GM12878 (cell line): Measurements from ENCODE around the gene S1PR4. TPM values are rescaled to one million over a fixed set of nuclear protein-coding genes. Genes with fewer than 3 reads are reported as not detected.

Experiments
- ATAC-seq: fragments of 200-7000 bp; cut with Tn5 transposase; 3 replicates; pipeline ENCODE4 v1.9.1; 2020; ENCODE audit warnings: mild to moderate bottlenecking, moderate library complexity
- BruUV-seq: library from RNA; stranded (reverse); fragments of 400-500 nt; replicated peaks from 2 replicates; lab custom pipeline; 2021; lab: Mats Ljungman, UMichigan
- CTCF ChIA-PET: fragments of 300-600 bp; sonication (Branson Sonifier 250); formaldehyde crosslinking; extraction: SDS; loops from one replicate; lab custom pipeline; 2021; ENCODE audit warnings: inconsistent platforms; lab: Yijun Ruan, JAX
- POLR2A ChIA-PET: fragments of 350-600 bp; formaldehyde crosslinking; extraction: SDS; loops from one replicate; lab custom pipeline; 2021; ENCODE audit warnings: inconsistent platforms; lab: Charles Lee
- RAD21 ChIA-PET: fragments of 300-600 bp; sonication (Branson Sonifier 250); formaldehyde crosslinking; loops from one replicate; lab custom pipeline; 2023; ENCODE audit warnings: antibody characterized with exemption; ENCODE audit not compliant: unreplicated experiment; lab: Charles Lee
- SMC1A ChIA-PET: fragments of 300-600 bp; sonication (Branson Sonifier 250); formaldehyde crosslinking; loops from one replicate; lab custom pipeline; 2023; ENCODE audit not compliant: unreplicated experiment, uncharacterized antibody; lab: Charles Lee
- DNase-seq: peaks from one replicate; pipeline ENCODE4 v3.0.0-alpha.2; 2011; ENCODE audit warnings: low read depth, low spot score
- FAIRE-seq: peaks from 3 replicates; lab custom pipeline; 2011; peaks lifted over from hg19 to GRCh38; lab: Jason Lieb, UNC
- H2AFZ ChIP-seq: 2 replicates; pipeline ENCODE4 v1.6.0; 2011; ENCODE audit warnings: low read depth, low read length, control low read depth; ENCODE audit not compliant: control insufficient read depth
- H3K27ac ChIP-seq: 2 replicates; pipeline ENCODE4 v1.5.1; 2011; ENCODE audit warnings: control low read depth; ENCODE audit not compliant: control insufficient read depth, insufficient read depth
- H3K27me3 ChIP-seq, 2 experiments: replicated peaks in 1 of 2; 2 replicates each; pipeline versions ENCODE4 v1.6.0 to v1.6.1; 2011; ENCODE audit warnings: low read length in 1 of 2; ENCODE audit not compliant: control insufficient read depth in 2 of 2, insufficient read depth in 2 of 2
- H3K36me3 ChIP-seq, 2 experiments: 2 replicates each; pipeline ENCODE4 v1.5.1; 2011; ENCODE audit warnings: low read length in 1 of 2; ENCODE audit not compliant: control insufficient read depth in 2 of 2, insufficient read depth in 2 of 2
- H3K4me1 ChIP-seq: 2 replicates; pipeline ENCODE4 v1.6.1; 2011; ENCODE audit warnings: mild to moderate bottlenecking, low read length, moderate library complexity, mixed read lengths; ENCODE audit not compliant: control insufficient read depth, insufficient read depth
- H3K4me2 ChIP-seq: 2 replicates; pipeline ENCODE4 v1.6.0; 2011; ENCODE audit warnings: control low read depth; ENCODE audit not compliant: control insufficient read depth, insufficient read depth
- H3K4me3 ChIP-seq: fragments of 200-600 bp; sonication (generic); 2 replicates; pipeline ENCODE4 v1.5.1; 2016
- H3K79me2 ChIP-seq: 2 replicates; pipeline ENCODE4 v1.6.0; 2011; ENCODE audit warnings: low read length; ENCODE audit not compliant: control insufficient read depth, insufficient read depth
- H3K9ac ChIP-seq: 2 replicates; pipeline ENCODE4 v1.8.0; 2011; ENCODE audit warnings: low read length, control low read depth, mixed read lengths; ENCODE audit not compliant: control insufficient read depth, insufficient read depth
- H3K9me3 ChIP-seq: replicated peaks from 3 replicates; pipeline ENCODE4 v1.5.1; 2011; ENCODE audit warnings: mild to moderate bottlenecking, low read length; ENCODE audit not compliant: control insufficient read depth, insufficient read depth
- H4K20me1 ChIP-seq: 2 replicates; pipeline ENCODE4 v1.6.0; 2011; ENCODE audit not compliant: control insufficient read depth, insufficient read depth
- ASH2L ChIP-seq: fragments of 300-600, 200-600 bp; sonication (generic); IDR thresholded peaks from 2 replicates; pipeline ENCODE4 v1.6.1; 2017; ENCODE audit warnings: low read depth, mild to moderate bottlenecking, borderline replicate concordance
- ATF7 ChIP-seq: fragments of 450-650 bp; IDR thresholded peaks from 2 replicates; pipeline ENCODE4 v1.6.1; 2016; ENCODE audit warnings: low read depth, mild to moderate bottlenecking
- EP300 ChIP-seq, 2 experiments: fragments of 150-350 bp in 1 of 2; IDR thresholded peaks; 2 replicates each; pipeline ENCODE4 v1.6.1; 2011 to 2012; ENCODE audit warnings: low read depth in 2 of 2, low read length in 2 of 2, borderline replicate concordance in 1 of 2, improper control_type of control experiment in 1 of 2, inconsistent platforms in 1 of 2; ENCODE audit not compliant: control insufficient read depth in 1 of 2
- IKZF1 ChIP-seq: fragments of 450-650 bp; conservative IDR thresholded peaks from 2 replicates; pipeline ENCODE4 v1.6.1; 2017; ENCODE audit warnings: antibody characterized with exemption, mild to moderate bottlenecking
- JUNB ChIP-seq: IDR thresholded peaks from 2 replicates; pipeline ENCODE4 v1.6.1; 2016; ENCODE audit warnings: antibody characterized with exemption, mild to moderate bottlenecking
- KLF5 ChIP-seq: fragments of 450-650 bp; IDR thresholded peaks from 2 replicates; pipeline ENCODE4 v1.6.1; 2014; ENCODE audit warnings: mild to moderate bottlenecking; ENCODE audit not compliant: partially characterized antibody
- MEF2B ChIP-seq: fragments of 450-650 bp; IDR thresholded peaks from 2 replicates; pipeline ENCODE4 v1.6.1; 2018; ENCODE audit warnings: mild to moderate bottlenecking, moderate library complexity; ENCODE audit not compliant: partially characterized antibody, poor library complexity, severe bottlenecking
- MXI1 ChIP-seq: fragments of 150-350 bp; IDR thresholded peaks from 2 replicates; pipeline ENCODE4 v1.6.1; 2011; ENCODE audit warnings: low read depth, mild to moderate bottlenecking, inconsistent platforms, low read length, improper control_type of control experiment
- NFYB ChIP-seq: IDR thresholded peaks from 2 replicates; pipeline ENCODE4 v1.6.1; 2011; ENCODE audit warnings: low read depth, mild to moderate bottlenecking, low read length, improper control_type of control experiment, moderate library complexity; ENCODE audit not compliant: insufficient read depth
- PAX8 ChIP-seq: fragments of 450-650 bp; IDR thresholded peaks from 2 replicates; pipeline ENCODE4 v1.6.1; 2017; ENCODE audit warnings: mild to moderate bottlenecking, moderate library complexity
- SP1 ChIP-seq: IDR thresholded peaks from one replicate; pipeline ENCODE4 v1.6.1; 2011; ENCODE audit warnings: low read depth, low read length
- SUZ12 ChIP-seq: fragments of 200-600 bp; sonication (generic); IDR thresholded peaks from one replicate; pipeline ENCODE4 v1.6.1; 2018; ENCODE audit warnings: antibody characterized with exemption, mild to moderate bottlenecking; ENCODE audit not compliant: unreplicated experiment
- WGBS: methylation state at CpG from one replicate; pipeline ENCODE4 v1.1.6; 2016; ENCODE audit warnings: low lambda C conversion rate; ENCODE audit not compliant: insufficient replicate concordance, insufficient coverage; ENCODE audit errors: missing lambda C conversion rate; 5-methylcytosine and 5-hydroxymethylcytosine counted together
- in situ Hi-C: fragments of 300-500 bp; cut with MboI; formaldehyde crosslinking; loops from 9 replicates; pipeline ENCODE4 v1.14.3; 2018; ENCODE audit warnings: mixed read lengths
- intact Hi-C: fragments of 100-400 bp; cut with micrococcal nuclease; formaldehyde crosslinking; loops from one replicate; pipeline ENCODE4 v1.14.2; 2022; ENCODE audit not compliant: unreplicated experiment
- polyA plus RNA-seq, 11 experiments: library from polyadenylated mRNA; depleted of rRNA in 4 of 11; unstranded in 6 of 11; stranded (reverse) in 5 of 11; fragments of >200 nt; fragmentation: Nextera tagmentation in 4 of 11; fragmentation: Illumina TruSeq in 1 of 11; extraction: Ambion mirVana in 4 of 11; extraction: Trizol in 1 of 11; gene quantifications; 1 replicate in 1 of 11; 2 replicates in 10 of 11; pipeline versions ENCODE4 v1.2.1 to v1.2.3, GENCODE V29; 2011 to 2016; ENCODE audit warnings: inconsistent platforms in 2 of 11, missing spikeins in 2 of 11, low read depth in 1 of 11
- total RNA-seq, 4 experiments: library from RNA; depleted of rRNA in 3 of 4; stranded (reverse); fragments of >200 nt in 3 of 4; fragmentation: Illumina TruSeq in 1 of 4; extraction: Trizol in 1 of 4; gene quantifications; 2 replicates each; pipeline versions ENCODE4 v1.2.1 to v1.2.3, GENCODE V29; 2013 to 2021
- TF ChIP-seq, protein P1 (sequence below): fragments of 450-650 bp; IDR thresholded peaks from 2 replicates; pipeline ENCODE4 v1.6.1; 2017; ENCODE audit warnings: antibody characterized with exemption, mild to moderate bottlenecking, moderate library complexity
- TF ChIP-seq, protein P2 (sequence below): IDR thresholded peaks from 2 replicates; pipeline ENCODE4 v1.6.1; 2011; ENCODE audit warnings: borderline replicate concordance, low read depth, mild to moderate bottlenecking, moderate library complexity, mixed read lengths, low read length; ENCODE audit not compliant: insufficient read depth; ENCODE audit errors: extremely low read length

The S1PR4 gene
- total and polyA plus RNA-seq, 10 of the 15 experiments (the other 5 are each of a cell fraction or from before 2014, with no cell fraction given): 0.19 to 57.7 (median 32.4) TPM; not detected in 1

DNA sequence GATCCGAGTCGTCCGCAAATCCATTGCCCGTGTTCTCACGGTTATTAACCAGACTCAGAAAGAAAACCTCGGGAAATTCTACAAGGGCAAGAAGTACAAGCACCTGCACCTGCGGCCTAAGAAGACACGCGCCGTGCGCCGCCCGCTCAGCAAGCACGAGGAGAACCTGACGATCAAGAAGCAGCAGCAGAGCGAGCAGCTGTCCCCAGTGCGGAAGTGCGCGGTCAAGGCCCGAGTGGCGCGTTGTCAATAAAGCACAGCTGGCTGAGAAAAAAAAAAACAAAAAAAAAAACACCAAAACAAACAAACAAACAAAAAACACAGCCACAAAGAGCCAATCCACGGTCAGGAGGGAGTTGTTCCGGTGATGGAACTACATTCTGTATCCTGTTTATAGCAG is 47.4 kb upstream of the S1PR4 start (continued):
- TF ChIP-seq PAX8 (no peak), EP300 (IDR thresholded peaks at IDR 0.05; ENCODE audit: borderline replicate concordance in 1 of 2, control insufficient read depth in 1 of 2, low read depth in 2 of 2, low read length in 2 of 2) (no peak), IKZF1 (no peak)
- TF ChIP-seq, protein P1, sequence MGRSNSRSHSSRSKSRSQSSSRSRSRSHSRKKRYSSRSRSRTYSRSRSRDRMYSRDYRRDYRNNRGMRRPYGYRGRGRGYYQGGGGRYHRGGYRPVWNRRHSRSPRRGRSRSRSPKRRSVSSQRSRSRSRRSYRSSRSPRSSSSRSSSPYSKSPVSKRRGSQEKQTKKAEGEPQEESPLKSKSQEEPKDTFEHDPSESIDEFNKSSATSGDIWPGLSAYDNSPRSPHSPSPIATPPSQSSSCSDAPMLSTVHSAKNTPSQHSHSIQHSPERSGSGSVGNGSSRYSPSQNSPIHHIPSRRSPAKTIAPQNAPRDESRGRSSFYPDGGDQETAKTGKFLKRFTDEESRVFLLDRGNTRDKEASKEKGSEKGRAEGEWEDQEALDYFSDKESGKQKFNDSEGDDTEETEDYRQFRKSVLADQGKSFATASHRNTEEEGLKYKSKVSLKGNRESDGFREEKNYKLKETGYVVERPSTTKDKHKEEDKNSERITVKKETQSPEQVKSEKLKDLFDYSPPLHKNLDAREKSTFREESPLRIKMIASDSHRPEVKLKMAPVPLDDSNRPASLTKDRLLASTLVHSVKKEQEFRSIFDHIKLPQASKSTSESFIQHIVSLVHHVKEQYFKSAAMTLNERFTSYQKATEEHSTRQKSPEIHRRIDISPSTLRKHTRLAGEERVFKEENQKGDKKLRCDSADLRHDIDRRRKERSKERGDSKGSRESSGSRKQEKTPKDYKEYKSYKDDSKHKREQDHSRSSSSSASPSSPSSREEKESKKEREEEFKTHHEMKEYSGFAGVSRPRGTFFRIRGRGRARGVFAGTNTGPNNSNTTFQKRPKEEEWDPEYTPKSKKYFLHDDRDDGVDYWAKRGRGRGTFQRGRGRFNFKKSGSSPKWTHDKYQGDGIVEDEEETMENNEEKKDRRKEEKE: no peak

DNA sequence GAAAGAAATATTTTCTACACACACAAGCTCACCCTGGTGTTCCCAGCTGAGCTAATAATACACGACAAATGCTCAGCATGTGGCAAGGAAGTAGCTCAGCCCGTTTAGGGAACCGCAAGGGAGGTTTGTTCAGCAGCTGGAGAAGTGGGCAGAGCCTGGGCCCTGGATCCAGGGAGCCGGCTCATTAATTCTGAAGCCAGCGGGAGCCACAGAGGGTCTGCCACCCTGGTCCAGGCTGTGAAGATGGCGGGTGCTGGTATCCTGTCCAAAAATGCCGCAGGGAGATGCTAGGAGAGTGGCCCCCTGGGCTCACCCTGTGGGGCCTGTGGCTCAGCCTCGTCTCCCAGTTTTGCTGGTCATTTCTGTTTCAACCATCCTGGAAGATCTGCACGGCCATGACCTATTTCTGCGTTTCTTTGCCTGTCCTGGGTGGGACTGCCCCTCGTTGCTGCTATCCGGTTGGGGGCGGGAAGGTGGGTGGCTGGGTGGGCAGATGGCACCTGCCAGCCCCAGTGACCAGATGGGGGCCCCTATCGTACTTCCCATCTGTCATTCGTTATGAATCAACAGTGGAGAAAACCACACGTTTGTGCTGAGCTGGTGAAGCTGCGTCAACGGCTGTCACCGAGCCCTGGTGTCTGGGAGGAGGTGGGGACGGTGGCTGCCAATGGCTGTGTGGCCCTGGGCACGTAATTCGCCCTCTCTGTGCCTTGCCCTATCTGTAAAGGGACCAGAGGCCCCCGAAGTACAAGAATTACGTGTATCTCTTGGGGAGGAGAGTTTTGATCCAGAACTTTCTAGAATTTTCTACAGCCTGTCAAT is 45.4 kb upstream of the S1PR4 start:
- intact Hi-C loops: no loop called here
- FAIRE-seq: peak; percentile 87
- H3K27ac ChIP-seq: peak overlapping the region; percentile 84
- TF ChIP-seq SUZ12 (no peak), IKZF1 (peak; percentile 90), MXI1 (peak; percentile 28; the same call in 1 of the 2 replicates), MEF2B (peak; percentile 65), ASH2L (no peak), ATF7 (peak; percentile 85), JUNB (peak; percentile 69), SP1 (peak; percentile 80), KLF5 (no peak), NFYB (no peak)
- TF ChIP-seq, protein P2, sequence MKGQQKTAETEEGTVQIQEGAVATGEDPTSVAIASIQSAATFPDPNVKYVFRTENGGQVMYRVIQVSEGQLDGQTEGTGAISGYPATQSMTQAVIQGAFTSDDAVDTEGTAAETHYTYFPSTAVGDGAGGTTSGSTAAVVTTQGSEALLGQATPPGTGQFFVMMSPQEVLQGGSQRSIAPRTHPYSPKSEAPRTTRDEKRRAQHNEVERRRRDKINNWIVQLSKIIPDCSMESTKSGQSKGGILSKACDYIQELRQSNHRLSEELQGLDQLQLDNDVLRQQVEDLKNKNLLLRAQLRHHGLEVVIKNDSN: no peak

More for the DNA sequence above, 45.4 kb upstream of the S1PR4 start:
- Histone ChIP-seq H3K79me2 (peaks cover 13% of the 10 kb centered on the region), H3K4me2 (peak overlapping the region; percentile 84), H3K27me3 (no peaks in the 10 kb centered on the region), H3K4me1 (peaks cover 17% of the 10 kb centered on the region), H4K20me1 (no peaks in the 10 kb centered on the region), H2AFZ (peak overlapping the region; percentile 73), H3K36me3 (no peaks in the 10 kb centered on the region; a peak in 1 of 4 replicates), H3K9ac (peak overlapping the region; percentile 63), H3K9me3 (no peaks in the 10 kb centered on the region), H3K4me3 (no peak overlapping the region; the same call in 1 of the 2 replicates)
- BruUV-seq: TSS peak; percentile 82
- DNase-seq (peak; percentile 85), ATAC-seq (peak; percentile 90)
- 14% methylated on average over 24 of the region's 24 CpGs for WGBS
- ChIA-PET CTCF (interaction anchor here (0.9 to 6.7 kb wide), 5 partner anchors 10 to 43 kb away, joined by 3 to 117 read pairs (median 5); no protein-coding TSS in a partner anchor), RAD21 (interaction anchor here (0.6 to 1.6 kb wide), 4 partner anchors 26 to 98 kb away, joined by 3 to 5 read pairs (median 4); no protein-coding TSS in a partner anchor), POLR2A (interaction anchor here (0.6 to 1.4 kb wide), 6 partner anchors 9 to 286 kb away, joined by 3 to 7 read pairs (median 3); partner anchors contain the start of gene S1PR4), SMC1A (interaction anchor here (0.9 to 1.9 kb wide), 6 partner anchors 9 to 182 kb away, joined by 3 to 7 read pairs (median 4); no protein-coding TSS in a partner anchor)
- in situ Hi-C loops: no loop called here
